GM12872 (cell line): ENCODE results near the gene C10orf95.

ENCODE experiments used
- TF ChIP-seq, protein P1 (sequence below): IDR thresholded peaks from 3 replicates; pipeline ENCODE4 v1.5.1; 2011; ENCODE audit warnings: low read depth, mild to moderate bottlenecking, low read length, moderate library complexity; ENCODE audit not compliant: insufficient read depth

Gene C10orf95

GRCh38 chr10:102461187-102462054, 10.1 kb upstream of the C10orf95 start:
- TF ChIP-seq, protein P1, sequence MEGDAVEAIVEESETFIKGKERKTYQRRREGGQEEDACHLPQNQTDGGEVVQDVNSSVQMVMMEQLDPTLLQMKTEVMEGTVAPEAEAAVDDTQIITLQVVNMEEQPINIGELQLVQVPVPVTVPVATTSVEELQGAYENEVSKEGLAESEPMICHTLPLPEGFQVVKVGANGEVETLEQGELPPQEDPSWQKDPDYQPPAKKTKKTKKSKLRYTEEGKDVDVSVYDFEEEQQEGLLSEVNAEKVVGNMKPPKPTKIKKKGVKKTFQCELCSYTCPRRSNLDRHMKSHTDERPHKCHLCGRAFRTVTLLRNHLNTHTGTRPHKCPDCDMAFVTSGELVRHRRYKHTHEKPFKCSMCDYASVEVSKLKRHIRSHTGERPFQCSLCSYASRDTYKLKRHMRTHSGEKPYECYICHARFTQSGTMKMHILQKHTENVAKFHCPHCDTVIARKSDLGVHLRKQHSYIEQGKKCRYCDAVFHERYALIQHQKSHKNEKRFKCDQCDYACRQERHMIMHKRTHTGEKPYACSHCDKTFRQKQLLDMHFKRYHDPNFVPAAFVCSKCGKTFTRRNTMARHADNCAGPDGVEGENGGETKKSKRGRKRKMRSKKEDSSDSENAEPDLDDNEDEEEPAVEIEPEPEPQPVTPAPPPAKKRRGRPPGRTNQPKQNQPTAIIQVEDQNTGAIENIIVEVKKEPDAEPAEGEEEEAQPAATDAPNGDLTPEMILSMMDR = no peak

- TF ChIP-seq, protein P1 = no peak
Observed at GRCh38 chr10:102460836-102461186, 9.5 kb upstream of the C10orf95 start.

DNA sequence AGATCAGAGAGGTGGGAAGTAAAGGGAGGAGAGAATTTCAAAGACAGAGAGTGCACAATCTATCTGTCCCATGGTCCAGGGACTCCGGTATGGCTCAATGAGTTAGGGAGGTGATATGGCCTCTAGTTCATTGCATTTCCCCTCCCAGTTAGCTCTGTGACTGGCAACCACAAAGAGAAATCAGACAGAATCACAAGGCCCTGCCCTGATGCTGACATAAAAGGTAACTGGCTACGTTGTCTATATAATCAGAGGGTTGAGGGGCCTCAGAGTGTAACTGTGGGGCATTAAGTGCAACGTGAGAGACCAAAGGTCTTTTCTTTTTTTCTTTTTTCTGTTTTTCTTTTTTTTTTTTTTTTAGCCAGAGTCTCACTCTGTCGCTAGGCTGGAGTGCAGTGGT, 7.3 kb upstream of the C10orf95 start:
- TF ChIP-seq, protein P1 = no peak

- TF ChIP-seq, protein P1 = no peak
Observed at GRCh38 chr10:102457591-102458150, 6.3 kb upstream of the C10orf95 start.

DNA sequence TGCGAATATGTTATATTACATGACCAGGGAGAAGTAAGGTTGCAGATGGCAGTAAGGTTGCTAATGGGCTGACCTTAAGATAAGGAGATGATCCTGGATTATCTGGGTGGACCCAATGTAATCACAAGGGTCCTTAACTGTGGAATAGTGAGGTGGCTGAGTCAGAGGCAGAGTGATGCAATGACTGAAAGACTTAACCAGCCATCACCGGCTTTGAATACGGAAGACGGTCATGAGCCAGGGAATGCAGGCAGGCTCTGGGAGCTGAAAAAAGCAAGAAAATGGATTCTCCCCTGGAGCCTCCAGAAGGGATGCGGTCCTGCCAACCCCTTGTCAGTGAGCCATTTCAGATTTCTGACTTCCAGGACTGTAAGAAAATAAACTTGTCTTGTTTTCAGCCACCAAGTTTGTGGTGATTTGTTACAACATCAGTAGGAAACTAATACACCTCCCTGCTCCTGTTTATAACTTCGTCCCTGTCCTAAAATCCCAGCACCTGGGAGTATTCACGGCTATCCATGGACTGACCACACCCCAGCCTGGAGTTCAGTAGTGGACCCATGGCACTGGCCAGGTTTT, 4.6 kb upstream of the C10orf95 start:
- TF ChIP-seq, protein P1 = no peak

- TF ChIP-seq, protein P1 = no peak
Observed at GRCh38 chr10:102453502-102453901, 2.2 kb upstream of the C10orf95 start.

- TF ChIP-seq, protein P1 = no peak
Observed at GRCh38 chr10:102452672-102453340, 1.5 kb upstream of the C10orf95 start.
